ENCODE results near the gene PAN2. TPM values are rescaled to one million over a fixed set of nuclear protein-coding genes. Genes with fewer than 3 reads are reported as not detected.
"Not testable (repeated sequence)": the region's sequence is repeated elsewhere in the genome, so short reads cannot be mapped to it uniquely, and the experiment has no call there.

The PAN2 gene
- total RNA-seq, 6 experiments from 2014 or later = 9.0 to 16.7 (median 14.6) TPM

- Mint-ChIP-seq H3K9me3 (no peaks in the 10 kb centered on the region), H3K4me3 (no peak overlapping the region), H3K27ac (no peak overlapping the region), H3K36me3 (ENCODE audit: low read depth) (peaks cover 34% of the 10 kb centered on the region), H3K4me1 (ENCODE audit: low read depth) (no peaks in the 10 kb centered on the region), H3K27me3 (ENCODE audit: insufficient read depth) (no peaks in the 10 kb centered on the region)
- TF ChIP-seq, protein P1, sequence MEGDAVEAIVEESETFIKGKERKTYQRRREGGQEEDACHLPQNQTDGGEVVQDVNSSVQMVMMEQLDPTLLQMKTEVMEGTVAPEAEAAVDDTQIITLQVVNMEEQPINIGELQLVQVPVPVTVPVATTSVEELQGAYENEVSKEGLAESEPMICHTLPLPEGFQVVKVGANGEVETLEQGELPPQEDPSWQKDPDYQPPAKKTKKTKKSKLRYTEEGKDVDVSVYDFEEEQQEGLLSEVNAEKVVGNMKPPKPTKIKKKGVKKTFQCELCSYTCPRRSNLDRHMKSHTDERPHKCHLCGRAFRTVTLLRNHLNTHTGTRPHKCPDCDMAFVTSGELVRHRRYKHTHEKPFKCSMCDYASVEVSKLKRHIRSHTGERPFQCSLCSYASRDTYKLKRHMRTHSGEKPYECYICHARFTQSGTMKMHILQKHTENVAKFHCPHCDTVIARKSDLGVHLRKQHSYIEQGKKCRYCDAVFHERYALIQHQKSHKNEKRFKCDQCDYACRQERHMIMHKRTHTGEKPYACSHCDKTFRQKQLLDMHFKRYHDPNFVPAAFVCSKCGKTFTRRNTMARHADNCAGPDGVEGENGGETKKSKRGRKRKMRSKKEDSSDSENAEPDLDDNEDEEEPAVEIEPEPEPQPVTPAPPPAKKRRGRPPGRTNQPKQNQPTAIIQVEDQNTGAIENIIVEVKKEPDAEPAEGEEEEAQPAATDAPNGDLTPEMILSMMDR (IDR thresholded peaks at IDR 0.05) = peak; percentile 20; the same call in 1 of the 2 replicates
- no peak for DNase-seq
Measured at GRCh38 chr12:56346675-56347074, 12.9 kb upstream of the PAN2 start.

- not testable (repeated sequence) for H3K9me3 Mint-ChIP-seq; H3K27ac Mint-ChIP-seq; H3K4me3 Mint-ChIP-seq; H3K4me1 Mint-ChIP-seq (ENCODE audit: low read depth); DNase-seq; H3K27me3 Mint-ChIP-seq (ENCODE audit: insufficient read depth)
- H3K36me3 Mint-ChIP-seq (ENCODE audit: low read depth) = peaks cover 21% of the 10 kb centered on the region
Measured at GRCh38 chr12:56342290-56342689, 8.5 kb upstream of the PAN2 start.

GRCh38 chr12:56341616-56342015, 7.8 kb upstream of the PAN2 start:
- H3K27ac Mint-ChIP-seq = no peak overlapping the region
- H3K4me1 Mint-ChIP-seq (ENCODE audit: low read depth) = peaks cover 6% of the 10 kb centered on the region; the same call in 1 of the 2 replicates
- peaks cover 3% of the 10 kb centered on the region; the same call in 1 of the 2 replicates for H3K27me3 Mint-ChIP-seq (ENCODE audit: insufficient read depth)
- TF ChIP-seq, protein P1 (IDR thresholded peaks at IDR 0.05) = no peak
- H3K36me3 Mint-ChIP-seq (ENCODE audit: low read depth) = peaks cover 21% of the 10 kb centered on the region
- no peaks in the 10 kb centered on the region for H3K9me3 Mint-ChIP-seq
- H3K4me3 Mint-ChIP-seq = no peak overlapping the region
- no peak for DNase-seq

- Mint-ChIP-seq H3K27me3 (ENCODE audit: insufficient read depth) (peaks cover 3% of the 10 kb centered on the region), H3K36me3 (ENCODE audit: low read depth) (peaks cover 11% of the 10 kb centered on the region), H3K4me1 (ENCODE audit: low read depth) (peaks cover 14% of the 10 kb centered on the region), H3K9me3 (no peaks in the 10 kb centered on the region), H3K4me3 (no peak overlapping the region), H3K27ac (peak overlapping the region; percentile 41; the same call in 1 of the 2 replicates)
- TF ChIP-seq, protein P1 (IDR thresholded peaks at IDR 0.05) = no peak
- DNase-seq = no peak
Measured at GRCh38 chr12:56339158-56339422, 5.3 kb upstream of the PAN2 start.

GRCh38 chr12:56338308-56339157, 4.7 kb upstream of the PAN2 start, which contains the start of gene IL23A:
Gene IL23A (plus strand): TSS chr12:56338884. CDS start chr12:56339045, 161 bp downstream.
- TF ChIP-seq, protein P1 (IDR thresholded peaks at IDR 0.05) = no peak
- Mint-ChIP-seq H3K4me1 (ENCODE audit: low read depth) (peaks cover 15% of the 10 kb centered on the region), H3K27me3 (ENCODE audit: insufficient read depth) (peaks cover 9% of the 10 kb centered on the region), H3K36me3 (ENCODE audit: low read depth) (peaks cover 6% of the 10 kb centered on the region), H3K4me3 (no peak within 1 kb of the TSS), H3K27ac (peak within 1 kb of the TSS; percentile 41), H3K9me3 (no peaks in the 10 kb centered on the region)
- no peak for DNase-seq

- Mint-ChIP-seq H3K4me3 (no peak overlapping the region), H3K36me3 (ENCODE audit: low read depth) (no peaks in the 10 kb centered on the region), H3K9me3 (no peaks in the 10 kb centered on the region), H3K4me1 (ENCODE audit: low read depth) (peaks cover 23% of the 10 kb centered on the region), H3K27ac (no peak overlapping the region), H3K27me3 (ENCODE audit: insufficient read depth) (peaks cover 10% of the 10 kb centered on the region)
- TF ChIP-seq, protein P1 (IDR thresholded peaks at IDR 0.05) = no peak
- no peak for DNase-seq
Measured at GRCh38 chr12:56337753-56338251, 4.0 kb upstream of the PAN2 start.

All from HFFc6 (cell line).